Loucy (cell line): ENCODE measurements around the gene TARS2.

ENCODE experiments used
- H2AFZ ChIP-seq: fragments of 200-600 bp; sonication (generic); 2 replicates; pipeline ENCODE4 v1.6.0; 2016; ENCODE audit warnings: antibody characterized with exemption, mild to moderate bottlenecking, low read length, moderate library complexity
- H3F3A ChIP-seq: fragments of 200-600 bp; 2 replicates; pipeline ENCODE4 v1.6.0; 2016; ENCODE audit warnings: antibody characterized with exemption, low read depth, mild to moderate bottlenecking
- H3K27me3 ChIP-seq: fragments of 200-600 bp; sonication (generic); 2 replicates; pipeline ENCODE4 v1.6.1; 2014; ENCODE audit warnings: low read length, mild to moderate bottlenecking; ENCODE audit not compliant: insufficient read depth, poor library complexity, severe bottlenecking
- H3K36me3 ChIP-seq: fragments of 200-600 bp; sonication (generic); 2 replicates; pipeline ENCODE4 v1.6.1; 2016; ENCODE audit warnings: low read length; ENCODE audit not compliant: insufficient read depth
- H3K4me1 ChIP-seq: fragments of 200-600 bp; sonication (generic); 2 replicates; pipeline ENCODE4 v1.5.1; 2014; ENCODE audit warnings: low read length, mild to moderate bottlenecking; ENCODE audit not compliant: insufficient read depth, poor library complexity, severe bottlenecking
- H3K4me2 ChIP-seq: fragments of 200-600 bp; sonication (generic); 2 replicates; pipeline ENCODE4 v1.6.0; 2014; ENCODE audit warnings: antibody characterized with exemption, low read length, low read depth, mild to moderate bottlenecking; ENCODE audit not compliant: poor library complexity, severe bottlenecking
- H3K4me3 ChIP-seq: fragments of 200-600 bp; sonication (generic); 2 replicates; pipeline ENCODE4 v1.5.1; 2014; ENCODE audit warnings: low read length, mild to moderate bottlenecking, mixed read lengths; ENCODE audit not compliant: poor library complexity, severe bottlenecking
- H3K79me2 ChIP-seq: fragments of 200-600 bp; sonication (generic); 2 replicates; pipeline ENCODE4 v1.6.1; 2014; ENCODE audit warnings: low read length; ENCODE audit not compliant: insufficient read depth
- H3K9ac ChIP-seq: fragments of 200-600 bp; sonication (generic); 2 replicates; pipeline ENCODE4 v1.6.0; 2014; ENCODE audit warnings: mild to moderate bottlenecking, low read depth, low read length, moderate library complexity; ENCODE audit not compliant: poor library complexity, severe bottlenecking
- H3K9me2 ChIP-seq: fragments of 200-600 bp; sonication (generic); replicated peaks from 2 replicates; pipeline ENCODE4 v1.6.1; 2016; ENCODE audit warnings: low read depth, low read length, mixed read lengths
- H3K9me3 ChIP-seq: fragments of 200-600 bp; sonication (generic); 2 replicates; pipeline ENCODE4 v1.6.1; 2014; ENCODE audit warnings: mild to moderate bottlenecking, antibody characterized with exemption, low read length, low read depth; ENCODE audit not compliant: insufficient read depth
- H4K20me1 ChIP-seq: fragments of 200-600 bp; sonication (generic); 2 replicates; pipeline ENCODE4 v1.6.0; 2014; ENCODE audit warnings: antibody characterized with exemption, low read length, mild to moderate bottlenecking; ENCODE audit not compliant: insufficient read depth, poor library complexity, severe bottlenecking
- CTCF ChIP-seq: fragments of 200-600 bp; sonication (generic); conservative IDR thresholded peaks from 2 replicates; pipeline ENCODE4 v1.5.1; 2014; ENCODE audit warnings: mild to moderate bottlenecking, antibody characterized with exemption, low read length
- EZH2phosphoT487 ChIP-seq: fragments of 200-600 bp; IDR thresholded peaks from 2 replicates; pipeline ENCODE4 v1.6.1; 2018; ENCODE audit warnings: antibody characterized with exemption, mild to moderate bottlenecking, moderate library complexity, borderline replicate concordance

Gene TARS2

GRCh38 chr1:150474869-150475268 is 12.3 kb upstream of the TARS2 start:
- H3K9me2 ChIP-seq, result no peaks in the 10 kb centered on the region
- no peaks in the 10 kb centered on the region for H3K79me2 ChIP-seq
- H4K20me1 ChIP-seq, result no peaks in the 10 kb centered on the region
- no peak for TF ChIP-seq EZH2phosphoT487
- TF ChIP-seq CTCF, result no peak
- no peaks in the 10 kb centered on the region for H3K4me1 ChIP-seq
- H3K9me3 ChIP-seq, result no peaks in the 10 kb centered on the region
- H3K9ac ChIP-seq, result no peak overlapping the region
- peaks cover 43% of the 10 kb centered on the region; the same call in 1 of the 2 replicates for H3K36me3 ChIP-seq
- no peaks in the 10 kb centered on the region; the same call in 1 of the 2 replicates for H3F3A ChIP-seq
- H3K4me2 ChIP-seq, result no peak overlapping the region
- H2AFZ ChIP-seq, result no peak overlapping the region
- H3K4me3 ChIP-seq, result no peak overlapping the region
- H3K27me3 ChIP-seq, result no peaks in the 10 kb centered on the region

- Histone ChIP-seq H3K27me3 (no peaks in the 10 kb centered on the region), H3F3A (no peaks in the 10 kb centered on the region; the same call in 1 of the 2 replicates), H3K4me2 (no peak overlapping the region), H2AFZ (no peak overlapping the region), H4K20me1 (no peaks in the 10 kb centered on the region), H3K79me2 (no peaks in the 10 kb centered on the region), H3K4me1 (no peaks in the 10 kb centered on the region), H3K36me3 (peaks cover 24% of the 10 kb centered on the region; the same call in 1 of the 2 replicates), H3K9me2 (no peaks in the 10 kb centered on the region), H3K9me3 (no peaks in the 10 kb centered on the region), H3K4me3 (no peak overlapping the region), H3K9ac (no peak overlapping the region)
- no peak for TF ChIP-seq EZH2phosphoT487
- TF ChIP-seq CTCF, result no peak
Observed at GRCh38 chr1:150476754-150477153, 10.5 kb upstream of the TARS2 start.

- H3K9me2 ChIP-seq, result no peaks in the 10 kb centered on the region
- no peak overlapping the region for H3K4me2 ChIP-seq
- H3K27me3 ChIP-seq, result no peaks in the 10 kb centered on the region
- H3K4me1 ChIP-seq, result no peaks in the 10 kb centered on the region
- no peak for TF ChIP-seq CTCF
- no peak for TF ChIP-seq EZH2phosphoT487
- H2AFZ ChIP-seq, result no peak overlapping the region
- H3K9me3 ChIP-seq, result no peaks in the 10 kb centered on the region
- peaks cover 19% of the 10 kb centered on the region; the same call in 1 of the 2 replicates for H3K36me3 ChIP-seq
- no peaks in the 10 kb centered on the region for H3K79me2 ChIP-seq
- H3K9ac ChIP-seq, result no peak overlapping the region
- H4K20me1 ChIP-seq, result no peaks in the 10 kb centered on the region
- no peaks in the 10 kb centered on the region; the same call in 1 of the 2 replicates for H3F3A ChIP-seq
- H3K4me3 ChIP-seq, result no peak overlapping the region
Observed at GRCh38 chr1:150477320-150477719, 9.9 kb upstream of the TARS2 start.
